Stimulated activated CD4-positive, alpha-beta T cell treated with anti-CD3 and anti-CD28 coated beads, Interleukin-2, amount 100 ng/mL, for 24 hours (primary cell): ENCODE data around the gene PTPRO.

Experiments
- DNase-seq, 2 donors: peaks; one replicate each; pipeline ENCODE4 v3.0.0-alpha.2; 2020

PTPRO gene

DNA sequence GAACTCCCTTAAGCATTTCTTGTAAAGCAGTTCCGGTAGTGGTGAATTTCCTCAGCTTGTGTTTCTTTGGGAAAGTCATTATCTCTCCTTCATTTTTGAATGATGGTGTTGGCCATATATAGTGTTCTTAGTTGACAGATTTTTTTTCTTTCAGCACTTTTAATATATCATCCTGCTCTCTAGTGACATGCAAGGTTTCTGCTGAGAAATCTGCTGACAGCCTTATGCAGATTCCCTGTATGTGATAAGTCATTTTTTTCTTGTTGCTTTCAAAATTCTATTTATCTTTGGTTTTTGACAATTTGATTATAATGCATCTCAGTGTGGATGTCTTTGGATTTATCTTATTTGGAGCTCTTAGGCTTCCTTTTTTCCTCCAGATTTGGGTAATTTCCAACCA, 135.7 kb downstream of the PTPRO start:
- no peak for DNase-seq

DNA sequence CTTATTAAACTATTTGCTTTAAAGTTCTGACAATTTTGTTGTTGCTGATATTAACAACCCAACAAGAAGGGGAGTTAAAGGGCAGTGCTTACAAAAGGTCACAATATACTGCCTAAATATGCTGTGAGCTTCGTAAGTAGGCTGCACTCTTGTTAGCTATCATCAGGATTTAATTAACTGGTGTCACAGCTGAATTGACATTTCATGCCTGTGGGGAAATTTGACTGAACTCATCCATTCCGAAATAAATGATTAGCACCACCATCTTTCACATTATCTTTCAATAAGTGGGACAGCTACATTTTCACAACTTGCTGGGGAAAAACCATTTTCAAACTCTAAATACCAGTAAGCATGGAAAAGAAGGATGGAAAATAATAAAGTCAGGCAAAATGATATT, 146.6 kb downstream of the PTPRO start:
- DNase-seq, result no peak

DNA sequence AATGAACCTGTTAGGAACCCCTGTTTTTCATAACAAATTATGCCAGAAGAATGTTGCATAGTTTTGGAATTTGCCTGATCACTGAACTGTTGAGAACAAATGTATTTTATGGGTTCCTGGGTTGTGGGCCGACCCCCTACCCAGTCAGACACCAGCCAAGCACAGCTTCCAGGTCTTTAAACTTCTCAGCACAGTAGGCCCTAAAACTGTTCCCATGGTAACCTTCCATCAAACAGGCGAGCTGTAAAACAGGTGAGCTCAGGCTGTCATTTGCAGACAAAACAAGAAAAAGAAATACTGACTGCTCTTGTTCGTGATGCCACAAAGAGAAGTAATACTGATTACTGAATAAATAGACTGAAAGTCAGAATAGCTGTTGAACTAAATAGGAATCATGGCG, 147.0 kb downstream of the PTPRO start:
- no peak for DNase-seq

DNA sequence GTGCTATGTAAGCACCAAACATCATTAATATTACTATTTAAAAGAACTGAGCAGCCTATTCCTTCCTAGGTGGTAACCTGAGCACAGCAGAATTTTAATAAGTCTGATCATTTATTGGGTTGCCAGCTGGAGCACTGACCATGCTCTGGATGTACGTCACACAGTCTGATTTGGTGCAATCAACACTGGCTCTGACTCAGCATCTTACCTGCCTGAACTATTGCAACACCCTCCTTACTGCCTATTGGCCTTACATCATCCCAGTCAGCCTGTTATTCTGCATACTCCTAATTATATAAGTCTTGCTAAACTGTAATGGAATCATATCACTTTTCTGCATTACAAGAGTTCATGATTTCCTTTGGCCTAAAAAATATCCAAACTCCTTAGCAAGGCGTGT, 149.7 kb downstream of the PTPRO start:
- DNase-seq, result no peak

DNA sequence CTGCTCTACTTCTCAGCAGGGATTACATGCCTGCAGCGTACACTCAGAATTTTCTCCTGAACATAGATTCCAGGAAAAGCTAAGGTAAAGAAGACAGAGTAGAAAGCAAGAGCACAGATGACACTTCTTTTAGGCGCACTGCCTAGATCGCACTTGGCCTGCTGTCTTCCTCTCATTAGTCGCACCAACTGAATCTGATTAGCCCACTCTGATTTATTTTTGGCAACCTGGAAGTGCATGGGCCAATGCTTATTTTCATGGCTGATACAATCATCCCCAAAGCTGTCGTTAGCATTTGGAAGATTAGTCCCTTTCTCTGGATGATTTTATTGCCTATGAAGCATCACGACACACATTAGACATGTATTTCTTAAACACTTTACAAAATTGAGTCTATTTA, 152.5 kb downstream of the PTPRO start:
- DNase-seq, result no peak

DNA sequence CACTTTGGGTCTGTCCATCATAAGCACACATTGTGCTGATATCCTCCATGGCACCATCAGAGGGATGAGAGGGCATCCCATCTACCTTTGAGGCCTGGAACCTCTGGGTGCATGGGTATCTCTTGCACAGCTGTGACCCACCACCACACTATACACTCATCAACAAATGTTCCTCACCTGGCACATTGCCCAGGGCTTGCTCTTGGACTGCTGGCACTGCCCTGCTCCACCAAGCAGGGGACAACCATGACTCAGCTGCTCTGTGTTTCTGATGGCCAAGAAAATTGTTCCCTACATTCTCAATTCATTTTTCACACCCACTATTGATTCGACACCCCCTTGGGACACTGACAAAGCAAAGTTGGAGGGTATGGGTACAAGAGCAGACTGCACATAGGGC, 155.5 kb downstream of the PTPRO start:
- DNase-seq, result no peak

DNA sequence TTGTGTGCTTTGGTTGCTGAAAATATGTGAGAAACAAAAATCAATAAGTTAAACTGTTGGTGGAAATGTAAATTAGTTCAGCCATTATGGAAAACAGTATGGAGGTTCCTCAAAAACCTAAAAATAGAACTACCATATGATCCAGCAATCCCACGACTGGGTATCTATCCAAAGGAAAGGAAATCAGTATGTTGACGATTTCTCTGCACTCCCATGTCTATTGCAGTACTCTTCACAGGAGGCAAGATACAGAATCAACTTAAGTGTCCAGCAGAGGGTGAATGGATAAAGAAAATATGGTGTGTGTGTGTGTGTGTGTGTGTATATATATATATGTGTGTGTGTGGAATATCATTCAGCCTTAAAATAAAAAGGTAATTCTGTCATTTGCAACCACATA, 159.5 kb downstream of the PTPRO start:
- no peak for DNase-seq

DNA sequence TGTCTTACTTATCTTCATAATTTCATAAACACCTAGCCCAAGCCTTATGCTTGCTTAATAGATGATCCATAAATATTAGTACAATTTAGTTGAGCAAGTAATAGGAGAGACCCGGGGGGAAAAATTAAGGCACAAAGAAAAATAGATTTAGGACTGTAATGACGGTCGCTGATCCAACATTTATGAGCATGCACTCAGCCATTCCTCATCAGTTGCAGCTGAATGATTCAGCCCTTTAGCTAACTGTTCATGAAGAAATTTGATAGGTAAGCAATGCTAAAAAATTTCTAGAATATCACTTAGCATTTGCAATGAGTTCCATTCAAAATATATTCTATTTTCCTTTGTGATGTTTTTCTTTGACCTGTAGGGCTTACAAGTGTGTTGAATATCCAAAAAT, 163.2 kb downstream of the PTPRO start:
- no peak for DNase-seq

DNA sequence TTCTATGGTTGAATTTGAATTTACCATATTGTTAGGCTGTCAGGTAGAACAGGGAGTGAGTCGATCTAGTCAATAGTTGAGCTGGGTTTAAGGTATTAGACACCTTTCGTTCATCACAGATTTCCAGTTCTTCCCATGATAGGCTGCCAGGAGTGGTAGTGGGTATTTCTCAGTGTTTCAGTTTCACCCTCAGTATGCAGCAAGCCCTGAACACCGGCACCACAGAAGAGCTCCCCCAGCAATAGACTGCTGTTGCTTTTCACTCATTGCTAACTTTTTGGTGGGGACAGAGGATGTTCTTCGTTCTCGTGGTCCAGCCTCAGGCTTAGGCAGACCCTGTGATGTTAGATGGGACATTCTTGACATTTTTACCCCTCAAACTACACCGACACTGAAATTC, 164.6 kb downstream of the PTPRO start:
- no peak for DNase-seq

DNA sequence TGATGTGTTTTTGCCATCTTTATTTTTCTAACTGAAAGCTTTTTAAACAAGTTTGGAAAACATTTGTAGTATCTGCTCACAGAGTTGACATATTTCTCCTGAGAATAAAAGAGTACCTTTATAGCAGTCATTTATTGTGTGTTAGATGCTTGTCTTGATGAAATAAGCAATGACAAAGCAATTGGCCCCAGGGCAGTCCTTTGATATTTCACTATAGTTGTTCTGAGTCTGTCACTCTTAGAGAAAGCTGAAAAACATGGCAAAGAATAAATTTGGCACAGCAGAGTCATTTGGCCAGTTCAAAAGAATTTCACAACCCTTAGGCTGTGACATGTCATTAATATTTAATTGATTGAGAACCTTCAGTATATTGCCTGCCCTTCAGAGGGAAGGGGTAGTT, 166.2 kb downstream of the PTPRO start:
- no peak for DNase-seq

DNA sequence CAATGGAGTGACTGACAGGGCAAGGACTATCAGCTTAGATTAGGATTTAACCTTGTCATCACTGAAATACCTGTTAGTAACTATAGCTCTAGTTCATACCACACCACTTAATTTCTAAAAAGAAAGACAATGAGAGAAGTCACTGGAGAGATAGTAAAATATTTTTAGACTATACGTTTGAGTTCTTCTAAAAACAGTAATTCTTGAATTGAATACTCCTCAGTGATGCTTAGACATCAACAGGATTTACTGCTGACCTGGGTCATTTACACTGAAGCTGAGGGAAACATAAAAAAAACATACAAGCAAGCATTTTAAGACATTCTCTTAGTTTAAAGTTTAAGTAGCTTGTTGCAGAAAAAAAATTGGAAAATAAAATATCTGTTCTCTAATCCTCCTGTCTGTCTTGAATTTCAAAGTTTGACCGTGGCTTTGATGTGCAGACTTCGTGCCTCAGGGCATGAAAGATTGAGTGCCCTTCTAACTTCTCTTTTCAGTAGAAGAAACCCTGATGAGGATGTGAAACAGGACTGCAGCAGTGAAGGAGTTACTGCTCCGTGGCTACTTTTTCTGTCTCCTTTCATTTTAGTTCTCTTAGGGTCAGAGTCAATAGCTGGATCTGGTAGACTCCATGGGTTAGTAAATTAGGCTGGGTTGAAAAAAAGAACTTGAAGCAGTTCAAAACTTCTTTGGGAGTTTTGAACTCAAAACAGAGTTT, 172.2 kb downstream of the PTPRO start:
- no peak for DNase-seq

DNA sequence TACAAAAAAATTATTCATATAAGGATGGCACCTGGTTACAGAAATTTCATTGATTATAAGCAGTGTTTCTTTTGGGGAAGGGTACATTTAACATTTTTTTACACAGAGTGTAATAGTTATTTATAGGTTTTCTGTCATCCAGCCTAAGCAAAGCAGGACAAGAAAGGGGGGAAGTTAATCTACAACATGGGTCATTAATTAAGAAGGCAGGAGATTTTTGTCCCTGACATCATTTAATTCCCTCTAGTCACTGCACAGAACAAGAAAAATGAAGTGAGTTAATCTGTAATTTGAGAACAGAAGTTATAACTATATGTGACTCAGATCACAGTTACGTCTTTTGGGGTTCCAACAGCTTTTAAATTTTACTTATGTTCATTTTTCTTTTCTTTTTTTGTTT, 173.4 kb downstream of the PTPRO start:
- no peak for DNase-seq

DNA sequence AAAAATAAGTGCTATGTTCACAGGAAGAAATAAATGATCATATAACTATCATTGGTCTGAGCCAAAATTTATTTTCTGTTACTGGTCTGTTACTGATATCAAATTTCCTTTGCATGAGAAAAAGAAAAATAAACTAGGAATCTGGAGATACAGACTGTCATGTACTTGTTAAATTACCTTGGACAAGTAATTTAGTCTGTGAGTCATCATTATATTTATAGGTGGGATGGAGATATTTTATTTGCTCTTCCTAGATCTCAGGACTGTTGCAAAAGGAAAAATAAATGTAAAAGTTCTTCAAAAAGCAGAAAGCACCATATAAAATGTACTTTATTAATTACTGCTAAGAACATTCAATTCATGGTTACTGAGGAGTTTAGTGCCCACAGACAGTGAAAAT, 174.4 kb downstream of the PTPRO start:
- no peak for DNase-seq

DNA sequence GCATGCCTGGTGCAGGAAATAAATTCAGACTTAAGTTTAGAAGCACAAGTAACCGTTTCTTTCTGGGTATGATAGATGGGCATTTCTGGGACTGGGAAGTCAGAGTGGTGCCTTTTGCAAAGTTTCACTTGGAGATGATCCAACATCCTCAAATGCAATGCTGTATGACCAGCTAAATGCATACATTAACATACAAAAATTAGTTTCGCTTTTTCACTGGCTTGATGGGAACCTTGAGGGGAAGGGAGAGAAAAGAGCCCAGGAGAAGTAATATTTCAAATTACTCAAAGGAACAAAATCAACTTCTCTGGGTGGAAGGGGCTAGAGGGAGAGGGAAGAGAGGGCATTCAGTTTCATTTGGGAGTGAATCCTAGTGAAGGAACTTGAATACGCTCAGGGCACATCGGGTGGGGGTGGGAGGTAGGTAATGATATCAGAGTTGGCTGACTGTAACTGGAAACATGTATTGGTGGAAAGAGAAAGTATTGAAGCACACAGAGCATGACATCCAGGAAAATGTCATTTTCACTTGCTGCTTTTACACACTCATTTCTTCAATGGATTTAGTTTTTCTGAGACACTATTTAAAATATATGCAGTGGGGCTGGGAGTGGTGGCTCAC, 175.5 kb downstream of the PTPRO start:
- DNase-seq, result no peak

DNA sequence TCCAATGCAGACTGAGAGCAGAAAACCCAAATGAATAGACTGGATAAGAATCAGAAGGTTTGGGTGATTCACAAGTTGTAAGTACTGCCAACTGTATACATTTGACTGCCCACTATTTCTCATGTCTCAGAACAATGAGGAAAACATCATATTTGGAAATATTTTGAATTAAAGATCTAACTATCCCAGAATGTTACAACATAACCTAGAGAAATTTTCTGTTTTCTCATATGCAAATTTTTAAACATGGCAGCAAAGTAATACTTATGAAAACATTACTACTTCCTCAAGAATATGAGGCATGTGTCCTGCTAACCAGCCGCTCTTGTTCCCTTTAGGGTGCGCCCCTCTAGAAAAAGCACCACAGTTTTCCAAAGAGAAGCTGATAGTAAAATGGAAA, 179.9 kb downstream of the PTPRO start:
- no peak for DNase-seq

DNA sequence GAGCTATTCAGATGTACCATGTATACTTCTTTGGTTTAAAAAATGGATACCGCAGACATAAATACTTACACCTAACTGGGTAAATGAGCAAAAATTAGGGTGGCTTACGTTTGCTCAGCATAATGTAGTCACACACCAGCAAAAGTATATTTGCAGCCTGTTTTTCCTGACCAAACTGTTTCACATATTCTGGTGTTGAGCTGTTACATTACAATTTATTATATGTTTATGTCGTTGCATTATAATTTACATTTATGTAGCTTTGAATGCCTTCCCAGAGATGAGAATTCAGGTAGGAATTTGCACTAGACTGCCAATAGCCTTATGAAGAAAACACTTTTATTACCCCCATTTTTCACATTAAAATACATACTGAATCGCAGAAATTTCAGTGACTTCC, 183.3 kb downstream of the PTPRO start:
- DNase-seq, result no peak

DNA sequence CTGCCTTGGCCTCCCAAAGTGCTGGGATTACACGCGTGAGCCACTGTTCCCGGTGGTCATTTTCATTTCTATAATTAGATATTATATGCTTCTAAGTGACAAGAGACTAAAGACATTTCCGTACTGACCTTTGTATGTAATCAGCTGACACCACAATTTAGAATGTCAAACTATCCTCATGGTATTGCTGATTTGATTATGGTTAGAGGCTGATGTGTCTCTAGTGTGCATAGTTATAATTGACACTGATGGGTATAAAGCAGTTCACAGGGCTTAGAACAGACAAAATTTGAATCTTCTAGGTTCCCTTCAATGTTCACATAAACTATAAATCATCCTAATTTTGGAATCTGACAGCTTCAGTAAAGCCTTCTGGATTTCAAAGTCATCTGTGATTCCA, 192.7 kb downstream of the PTPRO start:
- no peak for DNase-seq

DNA sequence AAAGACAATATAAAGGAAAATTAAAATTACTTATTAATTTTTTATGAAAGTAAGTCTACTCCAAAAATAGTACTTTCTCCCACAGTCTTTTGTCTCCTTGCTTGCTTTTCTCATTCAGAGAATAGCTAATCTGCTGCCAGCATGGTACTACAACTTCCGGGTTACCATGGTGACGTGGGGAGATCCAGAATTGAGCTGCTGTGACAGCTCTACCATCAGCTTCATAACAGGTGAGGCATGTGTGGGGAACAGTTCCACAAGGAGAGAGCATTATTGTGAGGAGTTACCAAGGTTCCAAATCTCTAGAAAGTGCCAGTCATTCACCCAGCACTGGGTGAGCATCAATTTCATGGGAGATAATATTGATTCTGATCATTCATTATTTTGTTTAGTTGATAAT, 197.8 kb downstream of the PTPRO start:
- DNase-seq, result no peak

DNA sequence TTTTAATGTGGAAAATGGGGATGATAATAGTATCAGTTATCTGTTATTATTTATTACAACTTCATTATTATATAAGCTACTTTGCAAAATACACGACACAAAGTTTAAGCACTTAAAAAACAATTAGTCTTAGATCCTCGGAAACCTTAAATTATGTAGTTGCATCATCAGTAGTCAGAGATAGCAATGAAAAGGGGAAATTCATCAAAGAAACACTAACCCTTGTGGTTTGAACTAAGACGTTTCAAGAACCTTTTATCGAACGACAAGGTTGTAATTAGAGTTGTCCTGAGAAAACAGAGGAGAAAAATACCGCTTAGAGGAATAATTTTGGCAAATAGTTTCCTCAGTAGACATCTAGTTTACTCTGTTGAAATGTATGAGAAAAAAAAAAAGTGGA, 198.5 kb downstream of the PTPRO start:
- no peak for DNase-seq

DNA sequence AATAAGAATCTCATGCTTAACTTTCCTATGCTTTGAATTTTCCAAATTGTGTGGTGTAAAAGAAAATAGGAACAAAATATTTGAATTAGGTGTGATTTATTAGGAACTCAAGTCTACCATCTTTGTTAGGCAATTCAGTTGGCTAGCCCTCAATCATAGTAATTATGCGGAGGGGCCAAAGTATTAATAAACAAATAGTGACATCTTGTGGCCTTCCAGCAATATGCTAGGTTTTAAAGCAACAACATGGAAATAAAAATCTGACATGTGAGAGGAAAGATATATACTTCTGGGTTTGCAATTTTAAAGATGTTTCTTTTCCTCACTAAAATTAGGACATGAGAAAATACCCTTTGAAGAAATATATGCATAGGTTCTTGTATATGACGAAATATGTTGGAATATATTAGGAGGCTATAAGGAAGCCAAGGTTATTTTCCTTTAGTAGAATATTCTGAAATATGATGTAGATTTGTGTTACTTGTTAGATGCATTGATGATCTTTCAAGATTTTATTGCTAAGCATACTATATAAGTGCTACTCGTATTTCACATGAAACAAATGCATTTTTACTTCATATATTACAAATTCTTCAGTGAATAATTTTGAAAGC, 200.4 kb downstream of the PTPRO start:
- DNase-seq, result no peak

DNA sequence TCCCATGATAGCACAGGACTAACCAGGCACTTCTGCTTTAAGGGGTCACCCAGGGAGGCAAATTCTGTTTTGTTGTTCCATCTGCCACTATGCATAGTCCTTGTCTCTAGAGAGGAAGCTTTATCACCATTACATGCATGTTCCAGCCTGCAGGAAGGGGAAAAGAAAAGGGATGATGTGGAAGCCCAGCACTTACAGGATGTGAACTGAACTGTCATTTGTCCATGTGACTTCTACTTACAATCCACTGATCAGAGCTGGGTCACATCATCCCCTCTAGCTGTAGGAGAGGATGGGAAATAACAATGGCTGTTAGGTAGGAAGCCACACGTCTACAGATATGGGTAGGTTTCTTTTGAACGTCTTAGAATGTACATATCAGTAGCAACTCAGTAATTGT, 203.1 kb downstream of the PTPRO start:
- DNase-seq, result no peak

DNA sequence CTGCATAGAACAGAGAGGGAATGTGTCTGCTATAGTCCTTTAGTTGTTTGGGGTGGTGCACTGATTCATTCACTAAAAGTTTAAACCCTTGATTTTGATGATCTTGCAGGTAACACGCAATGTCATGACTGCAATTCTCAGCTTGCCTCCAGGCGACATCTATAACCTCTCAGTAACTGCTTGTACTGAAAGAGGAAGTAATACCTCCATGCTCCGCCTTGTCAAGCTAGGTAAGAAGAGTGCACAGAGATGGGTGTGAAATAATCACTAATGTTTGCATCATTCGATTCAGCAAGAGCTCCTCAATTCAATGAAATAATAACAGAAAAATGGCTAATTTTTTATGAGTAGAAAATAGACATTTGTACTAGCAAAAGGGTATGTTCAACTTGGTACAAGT, 203.7 kb downstream of the PTPRO start:
- DNase-seq, result no peak

DNA sequence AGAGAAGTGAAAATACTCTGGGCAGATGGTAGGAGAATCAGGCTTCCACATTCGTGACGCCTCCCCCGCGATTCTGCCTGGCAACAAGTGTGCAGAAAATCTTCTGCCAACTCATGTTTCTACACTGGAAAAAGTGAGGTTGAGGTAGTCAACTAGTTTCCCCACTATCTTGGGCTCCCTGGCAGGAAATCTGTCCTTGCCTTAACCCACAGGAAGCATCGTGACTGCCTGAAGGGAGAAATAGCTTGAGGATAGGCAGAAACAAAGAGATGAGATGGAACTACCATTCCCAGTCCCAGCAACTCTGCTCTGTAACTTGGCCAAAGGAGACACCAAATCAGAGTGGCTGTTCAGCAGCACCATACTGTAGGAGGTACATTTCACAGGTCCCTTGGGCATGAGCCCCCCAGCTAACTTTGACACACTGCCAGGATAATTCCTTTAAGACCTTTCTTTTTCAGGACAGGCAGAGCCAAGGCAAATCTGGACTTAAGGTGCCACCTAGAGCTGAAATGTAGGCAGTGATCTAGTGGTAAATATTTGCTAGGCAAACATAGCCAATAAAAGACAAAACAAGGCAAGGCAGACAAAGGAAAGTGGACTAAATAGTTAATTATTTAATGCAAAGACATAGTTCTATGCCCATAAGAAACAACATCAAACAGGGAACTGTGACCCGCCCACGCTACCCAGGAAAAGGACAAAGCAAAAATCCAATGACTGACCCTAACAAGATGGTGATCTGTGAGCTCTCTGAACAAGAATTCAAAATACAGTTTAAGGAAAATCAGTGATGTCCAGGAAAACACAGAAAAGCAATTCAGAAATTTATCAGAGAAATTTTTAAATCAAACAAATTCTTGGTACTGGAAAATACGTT, 205.1 kb downstream of the PTPRO start:
- peak in 1 of 2 donors; percentile 5 for DNase-seq

DNA sequence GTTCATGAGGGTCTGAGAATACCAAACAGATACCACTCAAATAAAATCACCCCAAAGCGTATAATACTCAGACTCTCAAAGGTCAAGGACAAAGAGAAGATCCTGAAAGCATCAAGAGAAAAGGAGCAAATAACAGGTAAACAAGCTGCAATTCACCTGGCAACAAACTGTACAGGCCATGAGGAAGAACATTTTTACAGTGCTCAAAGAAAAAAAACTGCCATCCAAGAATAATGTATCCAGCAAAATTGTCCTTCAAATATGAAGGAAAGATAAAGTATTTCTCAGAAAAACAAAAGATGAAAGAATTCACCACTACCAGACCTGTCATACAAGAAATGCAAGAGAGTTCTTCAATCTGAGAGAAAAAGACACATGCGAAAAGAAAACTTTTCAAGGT, 206.4 kb downstream of the PTPRO start:
- DNase-seq, result no peak
